Mesodermal cell (in vitro differentiated cells): ENCODE measurements around the gene NAB1.

Experiments used
- H3K27ac ChIP-seq: 2 replicates; pipeline ENCODE4 v1.7.0; 2013; ENCODE audit warnings: mild to moderate bottlenecking, low read depth, low read length, moderate library complexity; ENCODE audit not compliant: severe bottlenecking
- H3K36me3 ChIP-seq: 2 replicates; pipeline ENCODE4 v1.7.1; 2013; ENCODE audit warnings: mild to moderate bottlenecking, low read length, moderate library complexity; ENCODE audit not compliant: control insufficient read depth, insufficient read depth
- H3K4me1 ChIP-seq: one replicate; pipeline ENCODE4 v1.7.1; 2013; ENCODE audit warnings: mild to moderate bottlenecking, low read length; ENCODE audit not compliant: insufficient read depth, control insufficient read depth, poor library complexity, severe bottlenecking
- H3K4me3 ChIP-seq: 2 replicates; pipeline ENCODE4 v1.7.0; 2013; ENCODE audit warnings: low read length, control low read depth, mild to moderate bottlenecking; ENCODE audit not compliant: insufficient read depth, poor library complexity, severe bottlenecking; ENCODE audit errors: extremely low read depth
- H3K9me3 ChIP-seq: 2 replicates; pipeline ENCODE4 v1.7.1; 2013; ENCODE audit warnings: mild to moderate bottlenecking, low read length, moderate library complexity; ENCODE audit not compliant: control insufficient read depth
- WGBS, 2 experiments: methylation state at CpG; one replicate each; pipeline ENCODE4 v1.1.5; 2013; ENCODE audit warnings: missing lambda C conversion rate in 2 of 2; ENCODE audit not compliant: insufficient coverage in 2 of 2; 5-methylcytosine and 5-hydroxymethylcytosine counted together

The NAB1 gene

GRCh38 chr2:190674966-190675650 lies 26.2 kb downstream of the NAB1 start:
- peaks cover 23% of the 10 kb centered on the region for H3K36me3 ChIP-seq
- H3K9me3 ChIP-seq = no peaks in the 10 kb centered on the region
- H3K27ac ChIP-seq = no peak overlapping the region
- WGBS, 2 experiments = no CpG with 5 or more reads among the region's 1 CpG
- no peak overlapping the region for H3K4me3 ChIP-seq
- H3K4me1 ChIP-seq = peaks cover 22% of the 10 kb centered on the region

- Histone ChIP-seq H3K36me3 (peaks cover 8% of the 10 kb centered on the region), H3K27ac (no peak overlapping the region), H3K4me3 (no peak overlapping the region), H3K4me1 (peaks cover 26% of the 10 kb centered on the region), H3K9me3 (no peaks in the 10 kb centered on the region)
- 76 to 83% methylated on average over 3 of the region's 4 CpGs for WGBS, 2 experiments
These were observed 28.4 kb downstream of the NAB1 start for GRCh38 chr2:190677255-190677654.

- no peaks in the 10 kb centered on the region for H3K9me3 ChIP-seq
- H3K27ac ChIP-seq = peak overlapping the region; percentile 69
- no peak overlapping the region for H3K4me3 ChIP-seq
- H3K36me3 ChIP-seq = peaks cover 3% of the 10 kb centered on the region
- peaks cover 26% of the 10 kb centered on the region for H3K4me1 ChIP-seq
- WGBS, 2 experiments = 66 to 84% methylated on average over 3 to 4 of the region's 6 CpGs
These were observed 29.7 kb downstream of the NAB1 start for GRCh38 chr2:190678444-190679162.

- Histone ChIP-seq H3K9me3 (no peaks in the 10 kb centered on the region), H3K4me1 (peaks cover 26% of the 10 kb centered on the region), H3K27ac (peak overlapping the region; percentile 71), H3K4me3 (no peak overlapping the region), H3K36me3 (peaks cover 2% of the 10 kb centered on the region)
- WGBS, 2 experiments = no CpG with 5 or more reads among the region's 1 CpG
These were observed 30.5 kb downstream of the NAB1 start for GRCh38 chr2:190679391-190679790.

- no peaks in the 10 kb centered on the region for H3K9me3 ChIP-seq
- WGBS, 2 experiments = 44 to 71% methylated on average over 5 to 8 of the region's 12 CpGs
- H3K27ac ChIP-seq = peak overlapping the region; percentile 71
- H3K4me3 ChIP-seq = no peak overlapping the region
- peaks cover 26% of the 10 kb centered on the region for H3K4me1 ChIP-seq
- H3K36me3 ChIP-seq = peaks cover 1% of the 10 kb centered on the region
These were observed 31.1 kb downstream of the NAB1 start for GRCh38 chr2:190679813-190680591.

- Histone ChIP-seq H3K9me3 (no peaks in the 10 kb centered on the region), H3K36me3 (peaks cover 13% of the 10 kb centered on the region), H3K4me1 (peaks cover 26% of the 10 kb centered on the region), H3K27ac (no peak overlapping the region), H3K4me3 (no peak overlapping the region)
- 60 to 100% methylated on average over 1 to 2 of the region's 5 CpGs for WGBS, 2 experiments
These were observed 33.3 kb downstream of the NAB1 start for GRCh38 chr2:190682168-190682567.

GRCh38 chr2:190683802-190684201 lies 34.9 kb downstream of the NAB1 start:
- Histone ChIP-seq H3K36me3 (peaks cover 20% of the 10 kb centered on the region), H3K4me1 (peaks cover 12% of the 10 kb centered on the region), H3K4me3 (no peak overlapping the region), H3K9me3 (no peaks in the 10 kb centered on the region), H3K27ac (no peak overlapping the region)
- 100% methylated on average over 1 to 2 of the region's 3 CpGs for WGBS, 2 experiments

GRCh38 chr2:190684931-190685330 lies 36.0 kb downstream of the NAB1 start:
- Histone ChIP-seq H3K4me3 (no peak overlapping the region), H3K27ac (no peak overlapping the region), H3K9me3 (no peaks in the 10 kb centered on the region), H3K4me1 (peaks cover 5% of the 10 kb centered on the region), H3K36me3 (peaks cover 20% of the 10 kb centered on the region)
- WGBS, 2 experiments = no CpG with 5 or more reads among the region's 2 CpGs

GRCh38 chr2:190685333-190685732 lies 36.5 kb downstream of the NAB1 start:
- Histone ChIP-seq H3K27ac (no peak overlapping the region), H3K4me3 (no peak overlapping the region), H3K36me3 (peaks cover 22% of the 10 kb centered on the region), H3K4me1 (peaks cover 1% of the 10 kb centered on the region), H3K9me3 (no peaks in the 10 kb centered on the region)
- WGBS, 2 experiments = 59 to 95% methylated on average over 3 of the region's 3 CpGs

GRCh38 chr2:190693533-190694232 lies 44.8 kb downstream of the NAB1 start:
- no peak overlapping the region for H3K4me3 ChIP-seq
- 92% methylated on average over 2 of the region's 2 CpGs; no CpG with 5 or more reads in 1 of the 2 experiments for WGBS, 2 experiments
- no peaks in the 10 kb centered on the region for H3K9me3 ChIP-seq
- H3K27ac ChIP-seq = no peak overlapping the region
- no peaks in the 10 kb centered on the region for H3K4me1 ChIP-seq
- peaks cover 15% of the 10 kb centered on the region for H3K36me3 ChIP-seq
